GM18505 (cell line): Measurements from ENCODE around the gene TBX18.
A peak's percentile ranks its signal among the peaks of the same experiment; 100 is the strongest.

ENCODE experiments used
- ATAC-seq: cut with Tn5 transposase; IDR thresholded peaks from one replicate; pipeline ENCODE4 v1.9.1; 2021; ENCODE audit not compliant: unreplicated experiment
- POLR2A ChIP-seq: IDR thresholded peaks from 4 replicates; pipeline ENCODE4 v1.6.1; 2011; ENCODE audit warnings: borderline replicate concordance; ENCODE audit not compliant: insufficient read depth, insufficient read length; ENCODE audit errors: extremely low read depth

Gene TBX18

GRCh38 chr6:84779917-84780316, 15.5 kb upstream of the TBX18 start:
- no peak for TF ChIP-seq POLR2A
- no peak for ATAC-seq

GRCh38 chr6:84779380-84779779, 15.0 kb upstream of the TBX18 start:
- ATAC-seq = no peak
- no peak for TF ChIP-seq POLR2A

- TF ChIP-seq POLR2A = no peak
- no peak for ATAC-seq
These were observed 13.5 kb upstream of the TBX18 start for GRCh38 chr6:84777888-84778287.

GRCh38 chr6:84776392-84776791, 12.0 kb upstream of the TBX18 start:
- no peak for ATAC-seq
- no peak for TF ChIP-seq POLR2A

GRCh38 chr6:84775751-84776150, 11.4 kb upstream of the TBX18 start:
- ATAC-seq = no peak
- no peak for TF ChIP-seq POLR2A

- no peak for ATAC-seq
- no peak for TF ChIP-seq POLR2A
These were observed 10.5 kb upstream of the TBX18 start for GRCh38 chr6:84774985-84775284.

GRCh38 chr6:84774157-84774984, 10.0 kb upstream of the TBX18 start:
- peak; percentile 89 for ATAC-seq
- no peak for TF ChIP-seq POLR2A

DNA sequence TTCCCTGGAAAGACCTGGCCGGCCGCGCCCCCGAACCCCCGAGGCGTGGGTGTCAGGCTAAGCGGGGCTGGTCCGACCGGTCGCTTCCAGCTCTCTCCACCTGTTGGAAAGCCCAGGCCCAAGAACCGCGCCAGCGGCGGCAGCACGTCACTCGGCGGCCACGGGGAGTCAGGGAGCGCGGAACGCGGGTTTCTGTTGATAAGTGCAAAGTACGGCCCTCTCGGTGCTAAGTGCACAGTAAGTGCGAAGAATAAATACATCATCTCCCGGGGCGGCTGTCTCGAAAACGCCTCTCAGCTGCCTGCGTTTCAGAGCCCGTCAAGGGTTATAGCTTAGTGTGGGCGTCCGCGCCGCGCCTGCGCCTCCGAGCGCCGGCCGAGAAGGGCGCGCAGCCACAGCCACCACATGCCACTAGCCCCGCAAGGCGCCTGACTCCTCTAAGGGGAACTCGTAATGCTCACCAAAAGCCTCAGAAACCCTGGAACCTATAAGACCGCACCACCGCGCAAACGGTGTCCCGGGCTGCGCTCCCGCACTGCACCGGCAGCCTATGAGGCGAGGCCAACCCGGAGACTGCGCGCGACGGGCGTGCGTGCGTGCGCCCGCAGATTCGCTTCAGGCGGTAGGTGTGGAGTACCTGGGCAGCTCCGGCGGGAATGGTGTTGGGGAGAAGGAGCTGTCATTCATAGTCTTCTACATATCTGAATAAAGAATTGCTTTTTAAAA, 9.2 kb upstream of the TBX18 start:
- TF ChIP-seq POLR2A = no peak
- peak; percentile 19 for ATAC-seq

DNA sequence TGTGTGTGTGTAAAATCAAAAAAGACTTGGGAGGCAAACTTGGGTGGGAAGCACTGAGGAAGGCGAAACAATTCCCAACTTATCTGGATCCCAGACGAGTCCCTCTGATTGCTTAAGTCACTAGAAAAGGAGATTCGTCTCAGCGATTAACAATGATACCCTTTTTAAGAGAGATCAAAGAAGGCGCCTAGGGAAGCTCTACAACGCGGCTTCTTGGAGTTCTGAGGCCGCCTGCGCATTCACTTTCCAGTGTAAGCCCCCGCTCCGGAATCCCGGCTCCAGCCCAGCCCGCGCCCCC, 8.7 kb upstream of the TBX18 start:
- no peak for TF ChIP-seq POLR2A

GRCh38 chr6:84772428-84773132, 8.2 kb upstream of the TBX18 start:
- no peak for TF ChIP-seq POLR2A
- ATAC-seq = no peak

More for the DNA sequence above, 8.7 kb upstream of the TBX18 start:
- ATAC-seq = no peak

GRCh38 chr6:84771756-84772356, 7.5 kb upstream of the TBX18 start:
- ATAC-seq = no peak
- TF ChIP-seq POLR2A = no peak

- TF ChIP-seq POLR2A = no peak
- no peak for ATAC-seq
These were observed 6.8 kb upstream of the TBX18 start for GRCh38 chr6:84771125-84771755.

GRCh38 chr6:84770521-84770920, 6.1 kb upstream of the TBX18 start:
- no peak for ATAC-seq
- no peak for TF ChIP-seq POLR2A
